HL-60 (cell line): ENCODE data around the gene TAOK2.
"Not testable (repeated sequence)": the region's sequence is repeated elsewhere in the genome, so short reads cannot be mapped to it uniquely, and the experiment has no call there.

ENCODE experiments used
- DNase-seq, 2 experiments: peaks; one replicate each; pipeline ENCODE4 v3.0.0-alpha.2; 2010 to 2020; ENCODE audit warnings: low read depth in 1 of 2, low spot score in 1 of 2
- H3K27ac ChIP-seq: fragments of 250-450 bp; sonication (Bioruptor Pico); replicated peaks from 2 replicates; pipeline ENCODE4 v1.5.1; 2020; ENCODE audit warnings: mild to moderate bottlenecking, moderate library complexity
- H3K27me3 ChIP-seq: fragments of 250-450 bp; sonication (Bioruptor Pico); 2 replicates; pipeline ENCODE4 v1.5.1; 2021; ENCODE audit warnings: mild to moderate bottlenecking, moderate library complexity; ENCODE audit not compliant: insufficient read depth, poor library complexity, severe bottlenecking
- H3K4me3 ChIP-seq: replicated peaks from 2 replicates; pipeline ENCODE4 v1.5.1; 2011; ENCODE audit warnings: mild to moderate bottlenecking, control low read depth, low read length; ENCODE audit not compliant: insufficient read depth
- GABPA ChIP-seq: IDR thresholded peaks from 2 replicates; pipeline ENCODE4 v1.6.1; 2012; ENCODE audit warnings: low read depth
- POLR2AphosphoS5 ChIP-seq: IDR thresholded peaks from 2 replicates; pipeline ENCODE4 v1.6.1; 2012; ENCODE audit warnings: low read depth
- SPI1 ChIP-seq: IDR thresholded peaks from 2 replicates; pipeline ENCODE4 v1.6.1; 2012; ENCODE audit warnings: low read depth, mild to moderate bottlenecking, borderline replicate concordance
- TF ChIP-seq, protein P1 (sequence below): IDR thresholded peaks from one replicate; pipeline ENCODE4 v1.5.1; 2011; ENCODE audit warnings: low read length, control low read depth, inconsistent platforms; ENCODE audit not compliant: insufficient read depth
- TF ChIP-seq, protein P2 (sequence below): IDR thresholded peaks from 2 replicates; pipeline ENCODE4 v1.6.1; 2012; ENCODE audit warnings: low read depth; ENCODE audit not compliant: insufficient replicate concordance

TAOK2 gene

DNA sequence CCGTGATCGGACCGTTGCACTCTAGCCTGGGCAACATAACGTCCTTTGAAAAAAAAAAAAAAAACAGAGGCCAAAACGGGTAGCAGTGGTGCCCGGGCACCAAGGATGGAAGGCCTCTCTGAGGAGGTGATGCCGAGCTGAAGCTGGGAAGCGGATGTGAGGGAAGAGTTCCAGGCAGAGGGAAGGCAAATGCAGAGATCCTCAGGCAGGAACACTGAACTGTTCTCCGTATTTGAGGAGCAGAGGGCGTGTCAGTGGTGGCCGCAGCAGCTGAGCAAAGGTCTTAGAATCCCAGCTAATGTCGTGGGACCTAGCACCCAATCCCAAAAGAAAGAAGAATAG is 47.0 kb upstream of the TAOK2 start:
- no peaks in the 10 kb centered on the region for H3K27me3 ChIP-seq
- no peak for DNase-seq
- H3K4me3 ChIP-seq, result peak overlapping the region; percentile 100
- TF ChIP-seq SPI1 (no peak), GABPA (no peak), POLR2AphosphoS5 (no peak)
- TF ChIP-seq, protein P1, sequence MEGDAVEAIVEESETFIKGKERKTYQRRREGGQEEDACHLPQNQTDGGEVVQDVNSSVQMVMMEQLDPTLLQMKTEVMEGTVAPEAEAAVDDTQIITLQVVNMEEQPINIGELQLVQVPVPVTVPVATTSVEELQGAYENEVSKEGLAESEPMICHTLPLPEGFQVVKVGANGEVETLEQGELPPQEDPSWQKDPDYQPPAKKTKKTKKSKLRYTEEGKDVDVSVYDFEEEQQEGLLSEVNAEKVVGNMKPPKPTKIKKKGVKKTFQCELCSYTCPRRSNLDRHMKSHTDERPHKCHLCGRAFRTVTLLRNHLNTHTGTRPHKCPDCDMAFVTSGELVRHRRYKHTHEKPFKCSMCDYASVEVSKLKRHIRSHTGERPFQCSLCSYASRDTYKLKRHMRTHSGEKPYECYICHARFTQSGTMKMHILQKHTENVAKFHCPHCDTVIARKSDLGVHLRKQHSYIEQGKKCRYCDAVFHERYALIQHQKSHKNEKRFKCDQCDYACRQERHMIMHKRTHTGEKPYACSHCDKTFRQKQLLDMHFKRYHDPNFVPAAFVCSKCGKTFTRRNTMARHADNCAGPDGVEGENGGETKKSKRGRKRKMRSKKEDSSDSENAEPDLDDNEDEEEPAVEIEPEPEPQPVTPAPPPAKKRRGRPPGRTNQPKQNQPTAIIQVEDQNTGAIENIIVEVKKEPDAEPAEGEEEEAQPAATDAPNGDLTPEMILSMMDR, result no peak
- peak overlapping the region; percentile 75 for H3K27ac ChIP-seq

DNA sequence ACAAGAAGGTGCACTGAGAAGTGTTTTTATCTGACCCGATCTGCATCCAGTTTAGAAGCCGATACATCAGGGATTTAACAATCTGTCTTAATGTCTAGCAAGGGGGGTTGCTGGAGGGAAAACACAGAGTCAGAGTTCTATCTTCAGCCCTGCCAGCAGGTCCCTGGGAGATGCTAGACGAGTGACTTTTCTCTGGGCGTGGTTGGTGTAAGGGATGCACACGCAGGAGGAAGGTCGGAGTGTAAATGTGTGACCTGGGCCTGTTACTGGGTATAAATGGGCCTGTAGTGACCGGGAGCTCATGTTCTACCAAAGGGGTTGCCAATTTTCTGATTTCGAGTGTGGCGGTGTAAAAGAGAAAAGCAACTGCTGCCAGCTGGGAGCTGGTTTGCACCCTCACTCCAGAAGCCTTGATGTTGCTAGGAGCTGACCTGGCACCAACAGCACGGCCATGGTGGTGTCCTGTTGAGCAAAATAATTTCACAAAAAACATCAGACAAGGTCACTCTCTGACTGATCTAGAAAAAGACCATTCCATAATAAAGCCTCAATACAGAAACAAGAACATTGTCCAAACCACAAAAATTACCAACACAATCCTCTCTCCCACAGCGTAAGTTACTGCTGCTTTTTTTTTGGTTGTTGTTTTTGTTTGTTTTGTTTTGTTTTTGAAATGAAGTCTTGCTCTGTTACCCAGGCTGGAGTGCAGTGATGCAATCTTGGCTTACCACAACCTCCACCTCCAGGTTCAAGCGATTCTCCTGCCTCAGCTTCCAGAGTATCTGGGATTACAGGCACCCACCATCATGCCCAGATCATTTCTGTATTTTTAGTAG is 46.4 kb upstream of the TAOK2 start:
- H3K27ac ChIP-seq, result no peak overlapping the region
- H3K4me3 ChIP-seq, result no peak overlapping the region
- TF ChIP-seq GABPA, result no peak
- TF ChIP-seq, protein P1, result no peak
- TF ChIP-seq SPI1, result no peak
- TF ChIP-seq, protein P2, sequence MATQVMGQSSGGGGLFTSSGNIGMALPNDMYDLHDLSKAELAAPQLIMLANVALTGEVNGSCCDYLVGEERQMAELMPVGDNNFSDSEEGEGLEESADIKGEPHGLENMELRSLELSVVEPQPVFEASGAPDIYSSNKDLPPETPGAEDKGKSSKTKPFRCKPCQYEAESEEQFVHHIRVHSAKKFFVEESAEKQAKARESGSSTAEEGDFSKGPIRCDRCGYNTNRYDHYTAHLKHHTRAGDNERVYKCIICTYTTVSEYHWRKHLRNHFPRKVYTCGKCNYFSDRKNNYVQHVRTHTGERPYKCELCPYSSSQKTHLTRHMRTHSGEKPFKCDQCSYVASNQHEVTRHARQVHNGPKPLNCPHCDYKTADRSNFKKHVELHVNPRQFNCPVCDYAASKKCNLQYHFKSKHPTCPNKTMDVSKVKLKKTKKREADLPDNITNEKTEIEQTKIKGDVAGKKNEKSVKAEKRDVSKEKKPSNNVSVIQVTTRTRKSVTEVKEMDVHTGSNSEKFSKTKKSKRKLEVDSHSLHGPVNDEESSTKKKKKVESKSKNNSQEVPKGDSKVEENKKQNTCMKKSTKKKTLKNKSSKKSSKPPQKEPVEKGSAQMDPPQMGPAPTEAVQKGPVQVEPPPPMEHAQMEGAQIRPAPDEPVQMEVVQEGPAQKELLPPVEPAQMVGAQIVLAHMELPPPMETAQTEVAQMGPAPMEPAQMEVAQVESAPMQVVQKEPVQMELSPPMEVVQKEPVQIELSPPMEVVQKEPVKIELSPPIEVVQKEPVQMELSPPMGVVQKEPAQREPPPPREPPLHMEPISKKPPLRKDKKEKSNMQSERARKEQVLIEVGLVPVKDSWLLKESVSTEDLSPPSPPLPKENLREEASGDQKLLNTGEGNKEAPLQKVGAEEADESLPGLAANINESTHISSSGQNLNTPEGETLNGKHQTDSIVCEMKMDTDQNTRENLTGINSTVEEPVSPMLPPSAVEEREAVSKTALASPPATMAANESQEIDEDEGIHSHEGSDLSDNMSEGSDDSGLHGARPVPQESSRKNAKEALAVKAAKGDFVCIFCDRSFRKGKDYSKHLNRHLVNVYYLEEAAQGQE, result no peak
- no peak for TF ChIP-seq POLR2AphosphoS5
- H3K27me3 ChIP-seq, result no peaks in the 10 kb centered on the region
- no peak for DNase-seq

DNA sequence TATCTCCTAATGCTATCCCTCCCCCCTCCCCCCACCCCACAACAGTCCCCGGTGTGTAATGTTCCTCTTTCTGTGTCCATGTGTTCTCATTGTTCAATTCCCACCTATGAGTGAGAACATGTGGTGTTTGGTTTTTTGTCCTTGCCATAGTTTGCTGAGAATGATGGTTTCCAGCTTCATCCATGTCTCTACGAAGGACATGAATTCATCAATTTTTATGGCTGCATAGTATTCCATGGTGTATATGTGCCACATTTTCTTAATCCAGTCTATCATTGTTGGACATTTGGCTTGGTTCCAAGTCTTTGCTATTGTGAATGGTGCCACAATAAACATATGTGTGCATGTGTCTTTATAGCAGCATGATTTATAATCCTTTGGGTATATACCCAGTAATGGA is 41.9 kb upstream of the TAOK2 start:
- H3K4me3 ChIP-seq, DNase-seq, H3K27ac ChIP-seq: not testable (repeated sequence)

DNA sequence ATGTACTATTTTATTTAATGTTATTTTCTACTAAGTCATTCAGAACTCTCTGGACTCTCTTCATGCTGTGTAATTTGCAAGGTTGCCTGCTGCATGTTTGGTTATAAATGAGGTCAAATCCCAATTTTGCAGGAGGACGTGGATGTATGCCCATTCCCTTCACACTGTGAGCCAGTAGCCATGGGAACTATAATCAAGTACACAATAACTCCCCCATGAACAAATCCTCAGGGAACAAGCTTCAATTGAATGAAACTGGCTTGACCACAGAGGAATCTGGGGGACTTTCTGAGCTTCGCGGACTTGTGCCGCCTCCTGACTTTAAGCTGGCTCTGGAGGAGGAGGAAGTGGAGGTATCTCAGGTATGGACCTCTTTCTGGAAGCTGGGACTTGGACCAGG is 33.0 kb upstream of the TAOK2 start:
- Histone ChIP-seq H3K4me3 (no peak overlapping the region), H3K27ac (no peak overlapping the region), H3K27me3 (no peaks in the 10 kb centered on the region)
- TF ChIP-seq, protein P1, result no peak
- TF ChIP-seq SPI1 (no peak), POLR2AphosphoS5 (no peak), GABPA (no peak)
- TF ChIP-seq, protein P2, result no peak
- DNase-seq, result no peak

More for the DNA sequence above, 41.9 kb upstream of the TAOK2 start:
- not testable (repeated sequence) for H3K27me3 ChIP-seq
